ENCODE data around the gene GAK.

DNA sequence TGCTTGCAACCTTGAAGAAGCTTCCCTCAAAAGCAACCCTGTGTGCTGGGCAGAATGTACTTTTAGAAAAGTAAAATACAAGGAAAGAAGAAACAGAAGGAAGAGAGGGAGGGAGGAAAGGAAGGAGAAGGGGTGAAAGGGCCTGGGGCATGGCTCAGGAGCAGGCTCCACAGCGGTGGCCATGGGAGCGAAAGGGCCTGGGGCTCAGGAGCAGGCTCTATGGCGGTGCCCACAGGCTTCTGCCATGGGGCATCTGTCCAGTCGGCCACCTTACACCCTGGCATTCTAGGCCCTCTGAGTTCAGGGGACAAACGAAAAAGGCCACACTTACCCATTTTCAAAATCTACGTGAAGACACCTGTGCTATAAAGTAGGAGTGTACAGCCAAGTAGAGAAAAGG is 31.4 kb downstream of the GAK start:
- TF ChIP-seq, protein P1, sequence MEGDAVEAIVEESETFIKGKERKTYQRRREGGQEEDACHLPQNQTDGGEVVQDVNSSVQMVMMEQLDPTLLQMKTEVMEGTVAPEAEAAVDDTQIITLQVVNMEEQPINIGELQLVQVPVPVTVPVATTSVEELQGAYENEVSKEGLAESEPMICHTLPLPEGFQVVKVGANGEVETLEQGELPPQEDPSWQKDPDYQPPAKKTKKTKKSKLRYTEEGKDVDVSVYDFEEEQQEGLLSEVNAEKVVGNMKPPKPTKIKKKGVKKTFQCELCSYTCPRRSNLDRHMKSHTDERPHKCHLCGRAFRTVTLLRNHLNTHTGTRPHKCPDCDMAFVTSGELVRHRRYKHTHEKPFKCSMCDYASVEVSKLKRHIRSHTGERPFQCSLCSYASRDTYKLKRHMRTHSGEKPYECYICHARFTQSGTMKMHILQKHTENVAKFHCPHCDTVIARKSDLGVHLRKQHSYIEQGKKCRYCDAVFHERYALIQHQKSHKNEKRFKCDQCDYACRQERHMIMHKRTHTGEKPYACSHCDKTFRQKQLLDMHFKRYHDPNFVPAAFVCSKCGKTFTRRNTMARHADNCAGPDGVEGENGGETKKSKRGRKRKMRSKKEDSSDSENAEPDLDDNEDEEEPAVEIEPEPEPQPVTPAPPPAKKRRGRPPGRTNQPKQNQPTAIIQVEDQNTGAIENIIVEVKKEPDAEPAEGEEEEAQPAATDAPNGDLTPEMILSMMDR (IDR thresholded peaks at IDR 0.05) = no peak
- no peak for TF ChIP-seq POLR2A (IDR thresholded peaks at IDR 0.05)
